ENCODE data around the gene MAB21L1.

Gene MAB21L1

DNA sequence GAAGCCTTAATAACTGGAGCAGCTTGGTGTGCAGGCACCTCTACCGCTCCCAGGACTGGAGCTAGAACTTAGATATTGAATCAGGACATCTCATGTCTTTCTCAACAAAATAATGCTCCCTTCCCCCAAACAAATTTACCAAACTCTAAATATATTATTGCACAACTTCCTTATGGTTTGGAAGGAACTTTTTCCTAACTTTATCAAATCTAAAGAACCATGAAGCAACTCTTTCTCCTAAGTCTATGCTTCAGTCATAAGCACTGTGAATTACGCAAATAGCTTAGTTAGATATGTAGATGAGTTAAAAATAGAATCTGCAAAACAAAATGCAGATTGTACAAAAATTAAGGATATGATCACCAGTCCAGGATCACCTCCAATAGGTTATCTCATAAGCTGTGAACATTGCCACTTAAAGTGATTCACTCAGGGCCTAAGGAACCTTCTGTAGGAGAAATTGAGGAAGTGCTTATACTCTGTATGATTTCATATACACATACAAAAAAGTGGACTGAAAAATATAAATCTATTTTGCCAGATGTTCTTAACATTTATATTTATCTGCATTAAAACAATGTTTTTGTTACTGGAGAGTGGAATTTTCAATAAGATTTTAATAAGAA, 20.4 kb upstream of the MAB21L1 start:
- TF ChIP-seq, protein P1, sequence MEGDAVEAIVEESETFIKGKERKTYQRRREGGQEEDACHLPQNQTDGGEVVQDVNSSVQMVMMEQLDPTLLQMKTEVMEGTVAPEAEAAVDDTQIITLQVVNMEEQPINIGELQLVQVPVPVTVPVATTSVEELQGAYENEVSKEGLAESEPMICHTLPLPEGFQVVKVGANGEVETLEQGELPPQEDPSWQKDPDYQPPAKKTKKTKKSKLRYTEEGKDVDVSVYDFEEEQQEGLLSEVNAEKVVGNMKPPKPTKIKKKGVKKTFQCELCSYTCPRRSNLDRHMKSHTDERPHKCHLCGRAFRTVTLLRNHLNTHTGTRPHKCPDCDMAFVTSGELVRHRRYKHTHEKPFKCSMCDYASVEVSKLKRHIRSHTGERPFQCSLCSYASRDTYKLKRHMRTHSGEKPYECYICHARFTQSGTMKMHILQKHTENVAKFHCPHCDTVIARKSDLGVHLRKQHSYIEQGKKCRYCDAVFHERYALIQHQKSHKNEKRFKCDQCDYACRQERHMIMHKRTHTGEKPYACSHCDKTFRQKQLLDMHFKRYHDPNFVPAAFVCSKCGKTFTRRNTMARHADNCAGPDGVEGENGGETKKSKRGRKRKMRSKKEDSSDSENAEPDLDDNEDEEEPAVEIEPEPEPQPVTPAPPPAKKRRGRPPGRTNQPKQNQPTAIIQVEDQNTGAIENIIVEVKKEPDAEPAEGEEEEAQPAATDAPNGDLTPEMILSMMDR (IDR thresholded peaks at IDR 0.05; ENCODE audit: low read length), result no peak
- TF ChIP-seq EZH2 (IDR thresholded peaks at IDR 0.05; ENCODE audit: borderline replicate concordance, low read length), result no peak
- Histone ChIP-seq H3K9me3 (ENCODE audit: low read length) (no peaks in the 10 kb centered on the region), H3K36me3 (ENCODE audit: insufficient read depth, low read length) (no peaks in the 10 kb centered on the region), H3K4me1 (ENCODE audit: insufficient read depth, low read length, severe bottlenecking) (no peaks in the 10 kb centered on the region), H3F3A (ENCODE audit: insufficient read depth, low read length) (no peaks in the 10 kb centered on the region), H3K9ac (ENCODE audit: low read length) (no peak overlapping the region), H3K4me3 (ENCODE audit: low read depth, low read length, poor library complexity, severe bottlenecking) (no peak overlapping the region), H3K9me2 (ENCODE audit: low read depth, low read length) (no peaks in the 10 kb centered on the region), H3K4me2 (ENCODE audit: low read length) (no peak overlapping the region), H3K27ac (ENCODE audit: low read depth, low read length, poor library complexity, severe bottlenecking) (no peak overlapping the region), H4K20me1 (ENCODE audit: insufficient read depth, low read length) (no peaks in the 10 kb centered on the region), H3K79me2 (ENCODE audit: insufficient read depth, low read length) (no peaks in the 10 kb centered on the region), H2AFZ (ENCODE audit: low read length) (no peak overlapping the region), H3K27me3 (ENCODE audit: insufficient read depth, low read length) (no peaks in the 10 kb centered on the region)

DNA sequence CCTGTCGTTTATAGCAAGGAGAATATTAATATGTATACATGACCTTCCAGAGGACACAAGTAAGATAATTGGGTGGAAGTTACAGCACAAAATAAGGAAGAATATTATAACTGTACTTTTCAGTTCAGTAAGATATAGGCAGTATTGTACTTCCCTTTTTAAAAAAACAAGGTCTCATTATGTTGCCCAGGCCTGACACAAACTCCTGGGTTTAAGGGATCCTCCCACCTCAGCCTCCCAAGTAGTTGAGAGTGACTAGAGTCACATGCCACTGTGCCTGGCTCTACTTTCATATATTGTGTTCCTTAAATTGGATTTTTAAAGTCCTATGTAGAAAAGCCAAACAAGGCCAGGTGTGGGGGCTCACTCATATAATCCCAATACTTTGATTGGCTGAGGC, 19.5 kb upstream of the MAB21L1 start:
- H3K4me2 ChIP-seq (ENCODE audit: low read length), result no peak overlapping the region

DNA sequence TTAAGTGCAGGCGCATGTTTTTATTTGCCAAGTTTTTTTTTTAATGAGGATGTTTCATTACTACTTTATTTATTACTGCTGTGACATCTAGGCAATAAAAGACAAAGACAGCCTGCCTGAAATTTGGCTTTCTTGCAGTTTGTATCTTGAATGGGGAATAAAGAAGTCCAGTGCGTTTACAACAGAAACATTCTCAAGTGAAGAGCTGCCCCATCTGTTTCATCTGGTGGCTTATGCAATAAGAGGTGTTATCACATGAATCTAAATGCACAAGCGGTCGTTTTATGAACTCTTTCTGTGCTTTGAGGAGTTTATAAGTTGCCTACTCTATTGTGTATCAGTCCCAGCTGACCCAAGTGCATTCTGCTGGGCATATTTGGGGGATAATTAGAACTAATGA, 12.6 kb upstream of the MAB21L1 start:
- Histone ChIP-seq H3F3A (ENCODE audit: insufficient read depth, low read length) (no peaks in the 10 kb centered on the region), H3K9me3 (ENCODE audit: low read length) (no peaks in the 10 kb centered on the region), H3K27ac (ENCODE audit: low read depth, low read length, poor library complexity, severe bottlenecking) (no peak overlapping the region), H3K4me2 (ENCODE audit: low read length) (no peak overlapping the region), H3K27me3 (ENCODE audit: insufficient read depth, low read length) (no peaks in the 10 kb centered on the region), H2AFZ (ENCODE audit: low read length) (no peak overlapping the region), H3K9me2 (ENCODE audit: low read depth, low read length) (no peaks in the 10 kb centered on the region), H3K4me3 (ENCODE audit: low read depth, low read length, poor library complexity, severe bottlenecking) (no peak overlapping the region), H3K79me2 (ENCODE audit: insufficient read depth, low read length) (no peaks in the 10 kb centered on the region), H3K9ac (ENCODE audit: low read length) (no peak overlapping the region), H3K4me1 (ENCODE audit: insufficient read depth, low read length, severe bottlenecking) (peaks cover 11% of the 10 kb centered on the region), H4K20me1 (ENCODE audit: insufficient read depth, low read length) (no peaks in the 10 kb centered on the region), H3K36me3 (ENCODE audit: insufficient read depth, low read length) (no peaks in the 10 kb centered on the region)
- no peak for TF ChIP-seq EZH2 (IDR thresholded peaks at IDR 0.05; ENCODE audit: borderline replicate concordance, low read length)
- TF ChIP-seq, protein P1 (IDR thresholded peaks at IDR 0.05; ENCODE audit: low read length), result no peak

More for the DNA sequence above, 19.5 kb upstream of the MAB21L1 start:
- no peaks in the 10 kb centered on the region for H3K4me1 ChIP-seq (ENCODE audit: insufficient read depth, low read length, severe bottlenecking)
- H3K9me2 ChIP-seq (ENCODE audit: low read depth, low read length), result no peaks in the 10 kb centered on the region
- no peak overlapping the region for H2AFZ ChIP-seq (ENCODE audit: low read length)
- no peak overlapping the region for H3K27ac ChIP-seq (ENCODE audit: low read depth, low read length, poor library complexity, severe bottlenecking)
- H3K79me2 ChIP-seq (ENCODE audit: insufficient read depth, low read length), result no peaks in the 10 kb centered on the region
- no peak overlapping the region for H3K9ac ChIP-seq (ENCODE audit: low read length)
- H3K4me3 ChIP-seq (ENCODE audit: low read depth, low read length, poor library complexity, severe bottlenecking), result no peak overlapping the region
- no peaks in the 10 kb centered on the region for H3K36me3 ChIP-seq (ENCODE audit: insufficient read depth, low read length)
- no peaks in the 10 kb centered on the region for H3K9me3 ChIP-seq (ENCODE audit: low read length)
- H3K27me3 ChIP-seq (ENCODE audit: insufficient read depth, low read length), result no peaks in the 10 kb centered on the region
- no peak for TF ChIP-seq EZH2 (IDR thresholded peaks at IDR 0.05; ENCODE audit: borderline replicate concordance, low read length)
- TF ChIP-seq, protein P1 (IDR thresholded peaks at IDR 0.05; ENCODE audit: low read length), result no peak
- no peaks in the 10 kb centered on the region for H3F3A ChIP-seq (ENCODE audit: insufficient read depth, low read length)
- no peaks in the 10 kb centered on the region for H4K20me1 ChIP-seq (ENCODE audit: insufficient read depth, low read length)

Data from OCI-LY1 (cell line).